Right atrium auricular region (tissue), 2 donors: ENCODE measurements around the gene CCSER2. TPM values are rescaled to one million over a fixed set of nuclear protein-coding genes. Genes with fewer than 3 reads are reported as not detected.

ENCODE experiments used
- DNase-seq: peaks from one replicate; pipeline ENCODE4 v3.0.0-alpha.2; 2019; ENCODE audit warnings: low spot score
- H3K27ac ChIP-seq, 2 donors: fragments of 200-600 bp; sonication (generic); 1 replicate in 1 of 2; 2 replicates in 1 of 2; pipeline ENCODE4 v1.5.1; 2016 to 2019
- H3K27me3 ChIP-seq, 2 donors: fragments of 200-600 bp; sonication (generic); one replicate each; pipeline versions ENCODE4 v1.5.1 to v1.6.0; 2017 to 2019
- H3K36me3 ChIP-seq: fragments of 200-600 bp; sonication (generic); one replicate; pipeline ENCODE4 v1.5.1; 2016
- H3K4me1 ChIP-seq, 2 donors: fragments of 200-600 bp; sonication (generic); one replicate each; pipeline versions ENCODE4 v1.5.1 to v1.6.0; 2017 to 2019
- H3K4me3 ChIP-seq, 2 donors: fragments of 200-600 bp; sonication (generic); 1 replicate in 1 of 2; 2 replicates in 1 of 2; pipeline ENCODE4 v1.5.1; 2017 to 2019; ENCODE audit warnings: mild to moderate bottlenecking in 1 of 2, moderate library complexity in 1 of 2
- H3K9me3 ChIP-seq, 2 donors: fragments of 200-600 bp; sonication (generic); one replicate each; pipeline ENCODE4 v1.5.1; 2019
- CTCF ChIP-seq, 2 donors: fragments of 200-600 bp; sonication (generic); IDR thresholded peaks; one replicate each; pipeline ENCODE4 v1.5.1; 2019; ENCODE audit warnings: antibody characterized with exemption in 2 of 2
- total RNA-seq, 2 donors: library from RNA; depleted of rRNA; stranded (reverse); fragments of >200 nt; gene quantifications; one replicate each; pipeline ENCODE4 v1.1.0, GENCODE V29; 2016

Gene CCSER2
- total RNA-seq, 2 donors from 2014 or later: 77.1 to 91.6 TPM

- H3K9me3 ChIP-seq: no peaks in the 10 kb centered on the region
- TF ChIP-seq CTCF (IDR thresholded peaks at IDR 0.05): no peak
- no peak for DNase-seq
- no peak overlapping the region for H3K4me3 ChIP-seq
- H3K4me1 ChIP-seq: peaks cover 0 to under 1% of the 10 kb centered on the region in 2 donors
- H3K27me3 ChIP-seq: no peaks in the 10 kb centered on the region
- no peak overlapping the region for H3K27ac ChIP-seq
- no peaks in the 10 kb centered on the region for H3K36me3 ChIP-seq
Measured at GRCh38 chr10:84499846-84500245, 171.5 kb downstream of the CCSER2 start.

DNA sequence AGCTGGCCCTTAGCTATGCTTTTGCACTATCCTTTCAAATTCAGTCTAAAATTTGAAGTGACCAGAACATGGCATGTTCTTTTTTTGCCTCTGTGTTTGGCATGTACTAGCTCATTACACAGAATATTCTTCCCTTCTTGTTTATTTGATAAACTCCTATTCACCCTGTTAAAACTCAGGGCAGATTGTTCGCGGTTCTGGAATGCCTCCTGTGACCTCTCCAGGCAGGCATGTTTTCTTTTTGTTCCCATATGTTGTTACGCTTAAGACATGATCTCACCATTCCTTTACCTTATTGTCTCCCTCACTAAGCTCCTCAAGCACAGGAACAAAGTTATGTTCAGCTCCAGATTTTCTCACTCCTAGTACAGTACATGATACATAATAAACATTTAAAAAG, 181.7 kb downstream of the CCSER2 start:
- DNase-seq: no peak

GRCh38 chr10:84511106-84511505, 182.7 kb downstream of the CCSER2 start:
- no peak for TF ChIP-seq CTCF (IDR thresholded peaks at IDR 0.05)
- H3K9me3 ChIP-seq: no peaks in the 10 kb centered on the region

More for the DNA sequence above, 181.7 kb downstream of the CCSER2 start:
- H3K4me3 ChIP-seq: no peak overlapping the region
- peaks cover 19% of the 10 kb centered on the region for H3K36me3 ChIP-seq
- H3K4me1 ChIP-seq: no peaks in the 10 kb centered on the region
- no peaks in the 10 kb centered on the region for H3K27me3 ChIP-seq
- no peaks in the 10 kb centered on the region for H3K9me3 ChIP-seq
- TF ChIP-seq CTCF (IDR thresholded peaks at IDR 0.05): no peak
- no peak overlapping the region for H3K27ac ChIP-seq

GRCh38 chr10:84511709-84512285, 183.4 kb downstream of the CCSER2 start:
- TF ChIP-seq CTCF (IDR thresholded peaks at IDR 0.05): no peak
- peaks cover 19% of the 10 kb centered on the region for H3K36me3 ChIP-seq
- no peak overlapping the region for H3K4me3 ChIP-seq
- no peaks in the 10 kb centered on the region for H3K27me3 ChIP-seq
- H3K9me3 ChIP-seq: no peaks in the 10 kb centered on the region
- no peak for DNase-seq
- H3K4me1 ChIP-seq: no peaks in the 10 kb centered on the region
- H3K27ac ChIP-seq: no peak overlapping the region

More at GRCh38 chr10:84511106-84511505, 182.7 kb downstream of the CCSER2 start:
- Histone ChIP-seq H3K4me3 (no peak overlapping the region), H3K27ac (no peak overlapping the region), H3K4me1 (no peaks in the 10 kb centered on the region), H3K27me3 (no peaks in the 10 kb centered on the region), H3K36me3 (peaks cover 19% of the 10 kb centered on the region)
- no peak for DNase-seq

DNA sequence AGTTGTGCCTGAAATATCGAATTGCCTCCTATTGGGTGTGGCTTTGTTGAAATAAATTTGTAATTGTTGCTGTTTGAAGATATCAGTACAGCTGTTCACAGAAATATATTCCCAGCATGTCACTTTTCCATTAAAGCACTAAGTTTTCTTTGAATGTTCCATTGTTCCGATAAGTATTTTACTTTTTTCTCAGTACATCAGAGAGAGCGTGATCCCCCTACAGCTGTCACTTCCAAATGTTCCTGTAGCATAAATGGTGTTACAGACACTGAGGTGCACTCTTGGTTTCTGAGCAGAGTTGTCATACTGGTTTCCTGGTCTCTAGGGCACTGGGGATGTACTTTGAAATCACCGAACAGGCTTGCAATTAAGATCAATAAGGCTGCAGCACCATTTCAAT, 189.2 kb downstream of the CCSER2 start:
- Histone ChIP-seq H3K36me3 (peaks cover 19% of the 10 kb centered on the region), H3K27me3 (no peaks in the 10 kb centered on the region), H3K4me3 (no peak overlapping the region), H3K9me3 (no peaks in the 10 kb centered on the region), H3K4me1 (no peaks in the 10 kb centered on the region), H3K27ac (no peak overlapping the region)
- no peak for DNase-seq
- no peak for TF ChIP-seq CTCF (IDR thresholded peaks at IDR 0.05)

GRCh38 chr10:84519235-84519634, 190.8 kb downstream of the CCSER2 start:
- Histone ChIP-seq H3K4me3 (no peak overlapping the region), H3K36me3 (peaks cover 8% of the 10 kb centered on the region), H3K9me3 (no peaks in the 10 kb centered on the region), H3K27ac (no peak overlapping the region), H3K27me3 (no peaks in the 10 kb centered on the region), H3K4me1 (no peaks in the 10 kb centered on the region)
- no peak for DNase-seq
- TF ChIP-seq CTCF (IDR thresholded peaks at IDR 0.05): no peak
